ENCODE data around the gene RAD18.

- TF ChIP-seq, protein P1, sequence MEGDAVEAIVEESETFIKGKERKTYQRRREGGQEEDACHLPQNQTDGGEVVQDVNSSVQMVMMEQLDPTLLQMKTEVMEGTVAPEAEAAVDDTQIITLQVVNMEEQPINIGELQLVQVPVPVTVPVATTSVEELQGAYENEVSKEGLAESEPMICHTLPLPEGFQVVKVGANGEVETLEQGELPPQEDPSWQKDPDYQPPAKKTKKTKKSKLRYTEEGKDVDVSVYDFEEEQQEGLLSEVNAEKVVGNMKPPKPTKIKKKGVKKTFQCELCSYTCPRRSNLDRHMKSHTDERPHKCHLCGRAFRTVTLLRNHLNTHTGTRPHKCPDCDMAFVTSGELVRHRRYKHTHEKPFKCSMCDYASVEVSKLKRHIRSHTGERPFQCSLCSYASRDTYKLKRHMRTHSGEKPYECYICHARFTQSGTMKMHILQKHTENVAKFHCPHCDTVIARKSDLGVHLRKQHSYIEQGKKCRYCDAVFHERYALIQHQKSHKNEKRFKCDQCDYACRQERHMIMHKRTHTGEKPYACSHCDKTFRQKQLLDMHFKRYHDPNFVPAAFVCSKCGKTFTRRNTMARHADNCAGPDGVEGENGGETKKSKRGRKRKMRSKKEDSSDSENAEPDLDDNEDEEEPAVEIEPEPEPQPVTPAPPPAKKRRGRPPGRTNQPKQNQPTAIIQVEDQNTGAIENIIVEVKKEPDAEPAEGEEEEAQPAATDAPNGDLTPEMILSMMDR (IDR thresholded peaks at IDR 0.05), result no peak
- TF ChIP-seq POLR2A (IDR thresholded peaks at IDR 0.05) (no peak), POLR2AphosphoS5 (IDR thresholded peaks at IDR 0.05) (no peak)
Measured at GRCh38 chr3:8982509-8982908, 19.2 kb upstream of the RAD18 start.
